ENCODE data around the gene AHNAK2. TPM values are rescaled to one million over a fixed set of nuclear protein-coding genes. Genes with fewer than 3 reads are reported as not detected.

Gene AHNAK2
- total RNA-seq, 1 experiment from 2014 or later, result 30.8 TPM

- no peaks in the 10 kb centered on the region for H3K79me2 ChIP-seq (ENCODE audit: low read depth)
- intact Hi-C loops (cut with micrococcal nuclease; ENCODE audit: unreplicated experiment), result no loop called here
- no peak for DNase-seq
- peaks cover 8% of the 10 kb centered on the region for H3K27me3 ChIP-seq (ENCODE audit: insufficient read depth, low read depth)
- peaks cover 3% of the 10 kb centered on the region; the same call in 1 of the 2 replicates for H3F3A ChIP-seq (ENCODE audit: insufficient read depth, low read depth)
- H2AFZ ChIP-seq, result no peak overlapping the region
- BruUV-seq (replicated peaks), result no TSS peak
- H3K36me3 ChIP-seq (ENCODE audit: low read depth), result no peaks in the 10 kb centered on the region
- H3K9me3 ChIP-seq (ENCODE audit: insufficient read depth, low read depth), result no peaks in the 10 kb centered on the region
- POLR2A ChIA-PET (ENCODE audit: unreplicated experiment), result no interaction called here
- peaks cover 2% of the 10 kb centered on the region; the same call in 1 of the 2 replicates for H4K20me1 ChIP-seq (ENCODE audit: insufficient read depth)
- H3K4me1 ChIP-seq (replicated peaks; ENCODE audit: insufficient read depth), result no peaks in the 10 kb centered on the region
- no peak overlapping the region for H3K27ac ChIP-seq
- TF ChIP-seq CTCF (conservative IDR thresholded peaks at IDR 0.05), result no peak
- no peak for TF ChIP-seq EZH2 (IDR thresholded peaks at IDR 0.05; ENCODE audit: low read depth)
- CTCF ChIA-PET, result no interaction called here
- H3K9me2 ChIP-seq (ENCODE audit: insufficient read depth), result no peaks in the 10 kb centered on the region
- no peak overlapping the region for H3K4me3 ChIP-seq
- H3K4me2 ChIP-seq, result no peak overlapping the region
These were observed 79.2 kb downstream of the AHNAK2 start for GRCh38 chr14:104898870-104899510.

GRCh38 chr14:104898195-104898558 is 80.0 kb downstream of the AHNAK2 start:
- Histone ChIP-seq H3K36me3 (ENCODE audit: low read depth) (no peaks in the 10 kb centered on the region), H3F3A (ENCODE audit: insufficient read depth, low read depth) (0 out of 2 replicates have a peak, but pooled peaks cover 3% of the 10 kb centered on the region), H3K4me2 (no peak overlapping the region), H2AFZ (no peak overlapping the region), H3K4me1 (replicated peaks; ENCODE audit: insufficient read depth) (no peaks in the 10 kb centered on the region), H4K20me1 (ENCODE audit: insufficient read depth) (peaks cover 2% of the 10 kb centered on the region; the same call in 1 of the 2 replicates), H3K9me2 (ENCODE audit: insufficient read depth) (no peaks in the 10 kb centered on the region), H3K27ac (no peak overlapping the region), H3K27me3 (ENCODE audit: insufficient read depth, low read depth) (0 out of 2 replicates have a peak, but pooled peaks cover under 1% of the 10 kb centered on the region), H3K79me2 (ENCODE audit: low read depth) (no peaks in the 10 kb centered on the region), H3K9me3 (ENCODE audit: insufficient read depth, low read depth) (no peaks in the 10 kb centered on the region), H3K4me3 (no peak overlapping the region)
- CTCF ChIA-PET, result no interaction called here
- POLR2A ChIA-PET (ENCODE audit: unreplicated experiment), result no interaction called here
- no peak for DNase-seq
- intact Hi-C loops (cut with micrococcal nuclease; ENCODE audit: unreplicated experiment), result no loop called here
- BruUV-seq (replicated peaks), result no TSS peak
- TF ChIP-seq CTCF (conservative IDR thresholded peaks at IDR 0.05), result no peak
- no peak for TF ChIP-seq EZH2 (IDR thresholded peaks at IDR 0.05; ENCODE audit: low read depth)

- CTCF ChIA-PET, result no interaction called here
- H3K9me2 ChIP-seq (ENCODE audit: insufficient read depth), result no peaks in the 10 kb centered on the region
- no peak for TF ChIP-seq EZH2 (IDR thresholded peaks at IDR 0.05; ENCODE audit: low read depth)
- no peak for TF ChIP-seq CTCF (conservative IDR thresholded peaks at IDR 0.05)
- peaks cover 2% of the 10 kb centered on the region; the same call in 1 of the 2 replicates for H4K20me1 ChIP-seq (ENCODE audit: insufficient read depth)
- H3K4me2 ChIP-seq, result no peak overlapping the region
- POLR2A ChIA-PET (ENCODE audit: unreplicated experiment), result no interaction called here
- H2AFZ ChIP-seq, result no peak overlapping the region
- H3K27me3 ChIP-seq (ENCODE audit: insufficient read depth, low read depth), result no peaks in the 10 kb centered on the region
- no TSS peak for BruUV-seq (replicated peaks)
- H3F3A ChIP-seq (ENCODE audit: insufficient read depth, low read depth), result 0 out of 2 replicates have a peak, but pooled peaks cover 3% of the 10 kb centered on the region
- no peak for DNase-seq
- H3K36me3 ChIP-seq (ENCODE audit: low read depth), result no peaks in the 10 kb centered on the region
- intact Hi-C loops (cut with micrococcal nuclease; ENCODE audit: unreplicated experiment), result loop anchor here (2.0 kb wide), 2 partner anchors 75 to 147 kb away; no protein-coding TSS in a partner anchor
- H3K27ac ChIP-seq, result no peak overlapping the region
- no peaks in the 10 kb centered on the region for H3K79me2 ChIP-seq (ENCODE audit: low read depth)
- H3K9me3 ChIP-seq (ENCODE audit: insufficient read depth, low read depth), result no peaks in the 10 kb centered on the region
- no peaks in the 10 kb centered on the region for H3K4me1 ChIP-seq (replicated peaks; ENCODE audit: insufficient read depth)
- H3K4me3 ChIP-seq, result no peak overlapping the region
These were observed 80.6 kb downstream of the AHNAK2 start for GRCh38 chr14:104897330-104898194.
